ENCODE measurements around the gene TULP4.
"Not testable (repeated sequence)": the region's sequence is repeated elsewhere in the genome, so short reads cannot be mapped to it uniquely, and the experiment has no call there.

TULP4 gene

GRCh38 chr6:158527858-158528257 is 215.6 kb downstream of the TULP4 start:
- DNase-seq (ENCODE audit: low read depth in 3 of 3), result not testable (repeated sequence)

GRCh38 chr6:158528826-158529225 is 216.6 kb downstream of the TULP4 start:
- DNase-seq (ENCODE audit: low read depth in 3 of 3), result no peak

GRCh38 chr6:158529629-158530028 is 217.4 kb downstream of the TULP4 start:
- no peak for DNase-seq (ENCODE audit: low read depth in 3 of 3)

GRCh38 chr6:158531566-158531965 is 219.3 kb downstream of the TULP4 start:
- no peak for DNase-seq (ENCODE audit: low read depth in 3 of 3)

GRCh38 chr6:158531970-158532369 is 219.7 kb downstream of the TULP4 start:
- DNase-seq (ENCODE audit: low read depth in 3 of 3), result no peak

DNA sequence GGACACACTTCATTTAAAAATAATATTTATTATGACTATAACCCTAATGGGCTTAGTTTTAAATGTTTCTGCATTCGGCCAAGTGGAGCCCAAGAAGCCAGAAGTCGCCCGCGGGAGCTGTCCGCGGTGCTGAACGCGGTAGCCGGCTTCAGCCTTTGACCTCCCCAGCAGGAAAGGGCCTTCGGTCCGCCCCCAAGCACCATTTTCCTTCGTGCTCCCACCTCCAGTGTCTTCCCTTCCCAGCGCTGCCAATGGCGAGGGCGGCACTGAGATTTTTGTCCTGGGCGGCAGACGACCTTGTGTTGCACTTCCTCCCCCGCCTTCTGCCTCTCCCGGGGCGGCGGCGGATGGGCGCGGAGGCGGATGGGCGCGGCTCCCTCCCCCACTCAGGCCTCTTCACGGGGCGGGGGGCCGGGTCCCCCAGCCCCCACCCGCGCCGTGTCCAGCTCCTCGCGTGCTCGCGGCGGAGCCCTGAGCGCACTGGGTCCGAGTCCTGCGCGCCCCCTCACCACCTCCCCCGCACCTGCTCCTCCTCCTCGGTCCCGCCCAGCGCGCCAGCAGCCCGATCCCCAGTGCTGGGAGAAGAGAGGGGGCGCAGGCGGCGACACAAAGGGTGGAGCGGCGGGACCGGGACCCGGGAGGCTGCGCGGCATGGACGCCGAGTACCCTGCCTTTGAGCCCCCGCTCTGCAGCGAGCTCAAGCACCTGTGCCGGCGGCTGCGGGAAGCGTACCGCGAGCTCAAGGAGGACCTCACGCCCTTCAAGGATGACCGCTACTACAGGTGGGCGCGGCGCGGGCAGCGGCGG is 224.0 kb downstream of the TULP4 start:
- DNase-seq (ENCODE audit: low read depth in 3 of 3), result peak in 1 of 3 experiments; percentile 62

- DNase-seq (ENCODE audit: low read depth in 3 of 3), result peak in 1 of 3 experiments; percentile 24
Observed at GRCh38 chr6:158536891-158537798, 224.9 kb downstream of the TULP4 start.

GRCh38 chr6:158538741-158539140 is 226.5 kb downstream of the TULP4 start:
- DNase-seq (ENCODE audit: low read depth in 3 of 3), result no peak

DNA sequence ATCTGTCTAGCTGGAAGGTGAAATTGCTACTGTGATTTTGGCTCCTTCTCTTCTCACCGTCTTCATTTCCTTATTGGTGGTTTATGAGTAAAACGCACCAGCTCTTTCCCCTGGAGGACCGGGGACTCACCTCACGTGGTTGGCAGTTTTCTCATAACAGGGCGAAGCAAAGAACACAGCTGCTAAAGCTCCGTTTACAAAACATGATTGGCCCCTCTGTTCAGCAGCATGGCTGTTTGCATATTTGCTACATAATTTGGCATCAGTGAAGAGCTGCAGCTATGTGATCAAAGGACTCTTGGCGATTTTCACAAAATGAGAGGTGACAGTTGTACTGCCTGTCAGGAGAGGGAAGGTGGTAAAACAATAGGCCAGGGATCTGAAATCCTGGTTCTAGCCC is 227.1 kb downstream of the TULP4 start:
- DNase-seq (ENCODE audit: low read depth in 3 of 3), result no peak

GRCh38 chr6:158539881-158540280 is 227.6 kb downstream of the TULP4 start:
- no peak for DNase-seq (ENCODE audit: low read depth in 3 of 3)

DNA sequence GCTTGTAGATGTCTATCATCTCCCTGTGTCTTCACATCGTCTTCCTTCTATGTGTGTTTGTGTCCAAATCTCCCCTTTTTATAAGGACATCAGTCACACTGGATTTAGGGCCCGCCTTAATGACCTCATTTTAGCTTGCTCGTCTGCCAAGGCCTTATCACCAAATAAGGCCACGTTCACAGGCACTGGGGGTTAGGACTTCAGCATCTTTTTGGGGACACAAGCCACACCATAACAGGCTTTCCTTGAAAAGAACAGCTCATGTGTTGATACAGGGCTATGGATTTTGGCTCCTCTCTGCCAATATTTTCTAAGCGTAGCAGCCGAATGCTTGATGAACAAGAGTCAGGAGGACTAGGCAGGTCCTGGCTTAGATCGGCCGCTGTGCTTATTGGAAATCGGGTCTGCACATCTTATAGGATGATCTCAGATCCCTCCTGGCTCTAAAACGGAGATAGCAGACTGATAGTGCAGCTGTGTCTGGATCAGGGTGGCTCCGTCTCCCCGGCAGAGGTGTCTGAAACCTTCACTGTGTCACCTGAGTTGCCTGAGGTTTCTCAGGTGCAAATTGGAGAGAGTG is 231.4 kb downstream of the TULP4 start:
- DNase-seq (ENCODE audit: low read depth in 3 of 3), result no peak

DNA sequence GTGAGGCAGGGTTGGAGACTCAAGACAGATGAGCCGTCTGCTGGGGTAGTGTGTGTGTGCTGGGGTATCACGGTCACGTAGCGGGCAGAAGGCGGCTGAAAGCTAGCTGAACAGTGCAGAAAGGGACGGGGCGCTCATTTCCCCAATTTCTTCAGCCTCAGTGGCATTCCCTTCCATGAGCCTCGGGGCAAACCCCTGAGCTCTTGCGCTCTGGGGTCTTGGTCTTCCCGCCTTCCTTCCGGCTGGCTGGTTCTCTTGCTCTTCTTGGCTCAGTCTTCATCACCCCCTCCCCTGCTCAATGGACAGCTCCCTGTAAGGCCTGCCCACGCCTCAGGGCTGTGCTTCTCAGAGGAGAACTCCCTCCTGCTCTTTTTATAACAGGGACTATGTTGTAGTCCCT is 232.2 kb downstream of the TULP4 start:
- DNase-seq (ENCODE audit: low read depth in 3 of 3), result no peak

GRCh38 chr6:158545043-158545966 is 233.0 kb downstream of the TULP4 start:
- no peak for DNase-seq (ENCODE audit: low read depth in 3 of 3)

GRCh38 chr6:158548418-158549161 is 236.3 kb downstream of the TULP4 start:
- DNase-seq (ENCODE audit: low read depth in 3 of 3), result no peak

DNA sequence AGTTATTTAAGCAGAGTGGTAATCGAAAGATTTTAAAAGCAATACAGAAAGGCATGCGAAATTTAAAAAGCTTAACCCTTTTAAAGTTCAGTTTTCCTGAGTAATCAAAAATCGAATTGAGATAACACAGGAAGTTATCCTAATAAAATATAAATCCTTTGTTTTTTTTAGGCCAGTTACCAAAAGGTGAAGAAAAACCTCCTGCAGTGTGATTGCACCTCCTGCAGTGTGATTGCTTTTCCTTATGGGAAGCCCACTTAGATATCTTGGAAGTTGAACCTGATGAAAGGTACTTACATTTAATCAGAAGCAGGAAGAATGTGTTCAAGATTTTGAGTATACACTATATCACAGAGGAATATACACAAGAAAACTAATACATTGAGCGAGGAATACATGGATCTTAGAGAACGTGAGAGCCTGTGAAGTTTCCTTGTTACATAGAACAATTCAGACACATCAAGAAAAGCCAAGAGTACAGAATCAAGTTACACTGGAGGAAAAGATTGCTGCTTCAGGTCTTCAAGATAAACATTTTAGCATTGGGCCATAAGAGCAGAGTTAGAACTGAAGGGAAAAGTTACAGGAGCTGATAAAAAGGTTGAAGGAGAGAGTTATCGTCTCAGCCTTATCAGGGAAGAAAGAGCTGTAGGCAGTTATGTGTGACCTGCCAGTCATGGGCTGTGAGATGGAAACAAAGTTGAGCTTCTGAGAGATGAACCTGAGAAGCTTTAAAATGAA is 240.0 kb downstream of the TULP4 start:
- no peak for DNase-seq (ENCODE audit: low read depth in 3 of 3)

- DNase-seq (ENCODE audit: low read depth in 3 of 3), result no peak
Observed at GRCh38 chr6:158552796-158553138, 240.5 kb downstream of the TULP4 start.

DNA sequence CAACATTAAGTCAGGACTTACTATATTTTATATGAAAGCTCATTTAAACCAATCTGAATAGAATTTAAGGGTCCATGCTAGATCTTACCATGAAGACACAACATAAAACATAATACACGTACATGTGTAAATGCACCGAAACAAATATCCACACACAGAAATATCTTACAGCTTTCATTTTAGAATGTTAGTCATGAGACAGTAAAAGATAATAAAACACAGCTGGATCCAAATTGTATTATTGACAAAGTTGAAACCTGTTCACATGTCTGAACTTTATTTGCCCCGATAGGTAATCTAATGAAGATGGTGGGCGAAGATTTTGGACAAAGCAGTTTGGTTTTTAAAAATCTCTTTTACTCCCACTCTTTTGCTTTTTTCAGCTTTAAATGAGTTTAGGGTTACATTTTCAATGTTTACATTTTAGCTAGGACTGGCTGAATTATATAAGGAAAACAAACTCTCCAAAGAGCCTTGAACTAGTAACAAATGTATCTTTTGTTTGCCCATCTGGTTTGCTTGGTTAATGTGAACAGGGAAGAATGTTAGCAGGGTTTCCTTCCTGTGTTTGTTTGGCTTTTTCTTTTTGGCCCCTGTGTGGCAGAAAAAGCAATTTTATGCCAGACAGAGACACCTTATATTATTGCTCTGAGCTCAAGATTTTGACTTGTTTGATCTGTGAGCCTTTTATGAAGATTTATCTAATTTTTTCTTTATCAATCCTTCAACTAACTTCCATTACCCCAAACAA is 242.5 kb downstream of the TULP4 start:
- no peak for DNase-seq (ENCODE audit: low read depth in 3 of 3)

DNA sequence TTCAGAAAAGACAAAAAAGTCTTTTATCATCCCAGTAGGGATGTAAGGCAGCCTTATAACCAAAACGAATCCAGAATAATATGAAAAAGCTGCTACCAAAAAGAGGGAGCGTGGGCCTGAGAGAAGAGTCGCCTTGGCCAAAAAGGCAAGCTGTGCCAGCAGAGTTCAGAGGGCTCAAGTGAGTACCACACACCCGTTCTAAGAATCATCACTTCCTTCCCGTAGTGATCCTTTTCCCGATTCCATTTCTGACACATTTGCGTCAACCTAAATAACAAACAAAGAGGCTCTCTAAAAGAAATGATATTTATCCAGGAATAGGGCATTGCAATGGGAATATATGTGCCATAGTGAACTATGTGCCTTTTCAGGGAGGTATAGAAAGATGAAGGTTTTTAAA is 243.8 kb downstream of the TULP4 start:
- no peak for DNase-seq (ENCODE audit: low read depth in 3 of 3)

DNA sequence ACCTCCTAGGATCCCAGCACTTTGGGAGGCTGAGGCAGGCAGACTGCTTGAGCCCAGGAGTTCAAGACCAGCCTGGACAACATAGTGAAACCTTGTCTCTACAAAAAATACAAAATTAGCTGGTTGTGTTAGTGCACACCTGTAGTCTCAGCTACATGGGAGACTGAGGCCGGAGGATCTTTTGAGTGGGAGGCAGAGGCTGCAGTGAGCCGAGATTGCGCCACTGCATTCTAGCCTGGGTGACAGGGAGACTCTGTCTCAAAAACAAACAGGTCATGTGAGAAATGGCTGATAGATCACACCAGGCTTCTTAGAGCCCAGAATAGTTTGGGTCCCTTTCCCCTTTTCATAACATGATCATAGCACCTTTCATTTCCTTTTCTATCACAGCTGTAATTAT is 244.8 kb downstream of the TULP4 start:
- DNase-seq (ENCODE audit: low read depth in 3 of 3), result not testable (repeated sequence)
